OCI-LY1 (cell line): ENCODE results near the gene NACC1.

Experiments used
- H2AFZ ChIP-seq: fragments of 200-600 bp; sonication (generic), shearing (Covaris generic); 2 replicates; pipeline ENCODE4 v1.6.0; 2014; ENCODE audit warnings: antibody characterized with exemption, mild to moderate bottlenecking, low read length
- H3F3A ChIP-seq: fragments of 200-600 bp; sonication (generic), shearing (Covaris generic); 2 replicates; pipeline ENCODE4 v1.6.0; 2014; ENCODE audit warnings: mild to moderate bottlenecking, antibody characterized with exemption, low read length, moderate library complexity; ENCODE audit not compliant: insufficient read depth
- H3K27ac ChIP-seq: fragments of 200-600 bp; sonication (generic); 2 replicates; pipeline ENCODE4 v1.5.1; 2014; ENCODE audit warnings: low read length, mixed run types, mild to moderate bottlenecking, low read depth; ENCODE audit not compliant: poor library complexity, severe bottlenecking
- H3K27me3 ChIP-seq: fragments of 200-600 bp; sonication (generic); 2 replicates; pipeline ENCODE4 v1.6.0; 2014; ENCODE audit warnings: antibody characterized with exemption, mild to moderate bottlenecking, low read length, moderate library complexity; ENCODE audit not compliant: insufficient read depth
- H3K36me3 ChIP-seq: fragments of 200-600 bp; sonication (generic); 2 replicates; pipeline ENCODE4 v1.6.1; 2014; ENCODE audit warnings: mild to moderate bottlenecking, antibody characterized with exemption, low read length, moderate library complexity, mixed read lengths; ENCODE audit not compliant: insufficient read depth
- H3K4me1 ChIP-seq: fragments of 200-600 bp; sonication (generic); 2 replicates; pipeline ENCODE4 v1.5.1; 2014; ENCODE audit warnings: mild to moderate bottlenecking, low read length, moderate library complexity; ENCODE audit not compliant: insufficient read depth, severe bottlenecking
- H3K4me2 ChIP-seq: fragments of 200-600 bp; sonication (generic), shearing (Covaris generic); 2 replicates; pipeline ENCODE4 v1.6.1; 2014; ENCODE audit warnings: low read length
- H3K4me3 ChIP-seq: fragments of 200-600 bp; sonication (generic); 2 replicates; pipeline ENCODE4 v1.5.1; 2014; ENCODE audit warnings: low read length, low read depth, mild to moderate bottlenecking, mixed read lengths; ENCODE audit not compliant: poor library complexity, severe bottlenecking
- H3K79me2 ChIP-seq: fragments of 200-600 bp; shearing (Covaris generic); 2 replicates; pipeline ENCODE4 v1.6.1; 2016; ENCODE audit warnings: mixed run types, low read length, mixed read lengths; ENCODE audit not compliant: insufficient read depth
- H3K9ac ChIP-seq: fragments of 200-600 bp; sonication (generic), shearing (Covaris generic); 2 replicates; pipeline ENCODE4 v1.6.1; 2014; ENCODE audit warnings: mild to moderate bottlenecking, low read length, mixed read lengths
- H3K9me2 ChIP-seq: fragments of 200-600 bp; sonication (generic), shearing (Covaris generic); 2 replicates; pipeline ENCODE4 v1.6.1; 2014; ENCODE audit warnings: low read depth, mild to moderate bottlenecking, low read length, mixed read lengths
- H3K9me3 ChIP-seq: fragments of 200-600 bp; shearing (Covaris generic); 2 replicates; pipeline ENCODE4 v1.6.1; 2014; ENCODE audit warnings: low read length, mixed read lengths
- H4K20me1 ChIP-seq: fragments of 200-600 bp; sonication (generic), shearing (Covaris generic); 2 replicates; pipeline ENCODE4 v1.6.0; 2016; ENCODE audit warnings: mild to moderate bottlenecking, low read length; ENCODE audit not compliant: insufficient read depth
- CTCF ChIP-seq: fragments of 200-600 bp; sonication (generic), shearing (Covaris generic); IDR thresholded peaks from 2 replicates; pipeline ENCODE4 v1.5.1; 2017; ENCODE audit warnings: mild to moderate bottlenecking, antibody characterized with exemption, low read length, moderate library complexity, mixed read lengths
- EZH2 ChIP-seq: fragments of 200-600 bp; sonication (generic), shearing (Covaris generic); IDR thresholded peaks from 2 replicates; pipeline ENCODE4 v1.8.0; 2017; ENCODE audit warnings: borderline replicate concordance, mixed run types, mild to moderate bottlenecking, antibody characterized with exemption, low read length, moderate library complexity, mixed read lengths

Gene NACC1

DNA sequence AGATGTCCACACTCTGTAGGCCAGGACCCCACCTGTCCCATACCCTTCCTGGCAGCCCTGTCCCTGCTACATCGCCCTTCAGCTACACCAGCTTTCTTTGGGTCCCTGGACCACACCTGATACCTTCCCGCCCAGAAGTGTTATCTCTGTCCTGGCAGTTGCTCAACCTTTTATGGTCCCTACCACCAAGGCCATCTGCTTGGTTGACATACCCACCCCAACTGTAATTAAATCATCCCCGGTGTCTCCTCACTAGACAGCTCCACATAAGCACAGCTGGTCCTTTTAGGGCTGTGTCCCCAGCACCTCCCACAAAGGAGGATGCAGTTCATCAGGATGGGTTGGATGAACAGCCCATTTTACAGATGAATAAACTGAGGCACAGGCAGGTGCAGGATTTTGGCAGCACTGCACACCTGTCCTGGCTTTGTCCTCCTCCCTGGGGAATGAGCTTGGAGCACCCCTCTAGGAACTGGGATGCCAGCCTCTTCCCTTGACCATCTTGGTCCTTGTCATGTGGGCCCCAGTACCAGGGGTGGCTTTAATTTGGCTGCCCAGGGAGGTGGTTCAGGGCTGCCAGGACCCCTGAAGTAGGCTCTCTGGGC, 12.9 kb downstream of the NACC1 start:
- Histone ChIP-seq H3K9ac (no peak overlapping the region), H3K79me2 (peaks cover 24% of the 10 kb centered on the region), H3K4me1 (no peaks in the 10 kb centered on the region), H3F3A (no peaks in the 10 kb centered on the region), H3K27ac (no peak overlapping the region), H3K36me3 (peaks cover 42% of the 10 kb centered on the region; the same call in 1 of the 2 replicates), H3K4me3 (no peak overlapping the region), H3K27me3 (no peaks in the 10 kb centered on the region), H3K4me2 (no peak overlapping the region), H4K20me1 (no peaks in the 10 kb centered on the region), H3K9me2 (no peaks in the 10 kb centered on the region), H2AFZ (no peak overlapping the region), H3K9me3 (no peaks in the 10 kb centered on the region)
- TF ChIP-seq CTCF (no peak), EZH2 (no peak)

DNA sequence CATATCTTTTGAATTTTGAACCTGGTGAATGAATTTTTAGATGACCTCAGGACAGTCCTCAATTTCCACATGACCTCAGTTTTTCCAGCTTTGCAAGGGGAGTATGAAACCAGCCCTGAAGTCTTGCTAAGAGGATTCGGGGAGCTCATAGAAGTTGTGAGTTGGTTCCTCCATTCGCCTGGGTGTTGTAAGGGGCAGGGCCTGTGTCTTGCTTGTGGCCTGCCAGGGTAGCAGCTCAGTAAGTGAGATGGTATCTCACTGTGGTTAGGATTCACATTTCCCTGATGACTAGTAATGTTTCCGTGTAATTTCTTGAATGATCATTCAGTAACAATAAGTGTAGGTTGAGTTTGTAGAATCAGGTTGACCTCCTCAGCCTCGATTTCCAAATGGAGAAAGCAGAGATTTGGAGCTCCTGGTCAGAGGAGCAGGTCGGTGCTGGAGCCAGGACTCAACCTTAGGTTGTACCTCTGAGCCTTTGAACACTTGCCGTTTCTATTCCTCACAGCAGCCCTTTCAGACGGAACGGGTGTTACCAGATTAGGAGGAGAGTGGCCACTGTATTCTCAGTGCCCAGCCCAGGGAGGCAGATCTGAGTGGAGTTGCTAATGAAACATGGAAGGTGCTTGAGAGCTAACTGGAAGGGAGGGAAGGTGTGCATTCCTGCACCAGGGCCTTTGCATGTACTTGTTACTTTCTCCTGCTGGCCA, 14.6 kb downstream of the NACC1 start:
- no peaks in the 10 kb centered on the region for H3K4me1 ChIP-seq
- H3K36me3 ChIP-seq = peaks cover 54% of the 10 kb centered on the region
- H3K4me3 ChIP-seq = no peak overlapping the region
- no peak overlapping the region for H2AFZ ChIP-seq
- H3K9ac ChIP-seq = no peak overlapping the region
- H3K27me3 ChIP-seq = no peaks in the 10 kb centered on the region
- H3K79me2 ChIP-seq = peaks cover 18% of the 10 kb centered on the region
- H3K27ac ChIP-seq = no peak overlapping the region
- no peaks in the 10 kb centered on the region for H3K9me2 ChIP-seq
- H3K4me2 ChIP-seq = no peak overlapping the region
- no peaks in the 10 kb centered on the region for H4K20me1 ChIP-seq
- no peaks in the 10 kb centered on the region for H3K9me3 ChIP-seq
- no peak for TF ChIP-seq EZH2
- no peak for TF ChIP-seq CTCF
- no peaks in the 10 kb centered on the region for H3F3A ChIP-seq

DNA sequence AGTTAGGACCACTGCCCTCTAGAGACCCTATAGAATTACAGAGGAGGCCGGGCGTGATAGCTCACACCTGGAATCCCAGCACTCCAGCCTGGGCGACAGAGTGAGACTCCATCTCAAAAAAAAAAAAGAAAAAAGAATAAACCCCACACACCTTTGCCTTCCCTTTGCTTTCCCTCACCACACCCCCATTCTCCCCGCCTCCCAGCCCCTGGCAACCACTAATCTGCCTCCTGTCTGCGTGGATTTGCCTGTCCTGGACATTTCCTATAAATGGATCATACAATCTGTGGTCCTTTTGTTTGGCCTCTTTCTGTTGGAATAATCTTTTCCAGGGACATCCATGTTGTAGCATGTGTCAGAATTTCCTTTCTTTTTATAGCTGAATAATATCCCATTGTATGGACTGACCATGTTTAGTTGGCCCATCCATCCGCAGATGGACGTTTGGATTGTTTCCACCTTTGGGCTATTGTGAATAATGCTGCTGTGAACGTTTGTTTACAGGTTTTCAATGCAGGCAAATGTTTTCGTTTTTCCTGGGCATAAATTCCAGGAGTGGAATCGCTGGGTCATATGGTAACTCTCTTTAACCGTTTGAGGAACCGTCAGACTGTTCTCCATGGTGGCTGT, 15.3 kb downstream of the NACC1 start:
- Histone ChIP-seq H3K27ac (no peak overlapping the region), H3K4me3 (no peak overlapping the region), H3K4me1 (no peaks in the 10 kb centered on the region), H4K20me1 (no peaks in the 10 kb centered on the region), H3F3A (no peaks in the 10 kb centered on the region), H3K9ac (no peak overlapping the region), H2AFZ (no peak overlapping the region), H3K79me2 (peaks cover 13% of the 10 kb centered on the region), H3K9me2 (no peaks in the 10 kb centered on the region), H3K9me3 (no peaks in the 10 kb centered on the region), H3K27me3 (no peaks in the 10 kb centered on the region), H3K36me3 (peaks cover 57% of the 10 kb centered on the region), H3K4me2 (no peak overlapping the region)
- TF ChIP-seq CTCF = no peak
- no peak for TF ChIP-seq EZH2
